Esophagus squamous epithelium (tissue), 5 donors: ENCODE results near the gene PRKN. TPM values are rescaled to one million over a fixed set of nuclear protein-coding genes. Genes with fewer than 3 reads are reported as not detected.

Experiments used
- DNase-seq: peaks from one replicate; lab custom pipeline; 2025; lab: John Stamatoyannopoulos, UW
- H3K27ac ChIP-seq, 4 donors: fragments of 200-600 bp; sonication (generic); one replicate each; pipeline ENCODE4 v1.5.1; 2016 to 2019; ENCODE audit warnings: mild to moderate bottlenecking in 1 of 4
- H3K27me3 ChIP-seq, 4 donors: fragments of 200-600 bp; sonication (generic); 1 replicate in 3 of 4; 2 replicates in 1 of 4; pipeline versions ENCODE4 v1.5.1 to v1.6.0; 2017 to 2021; ENCODE audit warnings: antibody characterized with exemption in 1 of 4
- H3K36me3 ChIP-seq, 3 donors: fragments of 200-600 bp; sonication (generic); one replicate each; pipeline ENCODE4 v1.5.1; 2016 to 2019
- H3K4me1 ChIP-seq, 3 donors: fragments of 200-600 bp; sonication (generic); one replicate each; pipeline ENCODE4 v1.5.1; 2017 to 2019
- H3K4me3 ChIP-seq, 4 donors: fragments of 200-600 bp; sonication (generic); 1 replicate in 3 of 4; 2 replicates in 1 of 4; pipeline ENCODE4 v1.5.1; 2016 to 2019; ENCODE audit warnings: mild to moderate bottlenecking in 2 of 4, moderate library complexity in 1 of 4
- H3K9me3 ChIP-seq, 3 donors: fragments of 200-600 bp; sonication (generic); one replicate each; pipeline ENCODE4 v1.5.1; 2016 to 2019
- CTCF ChIP-seq, 6 experiments: fragments of 450-650 bp in 4 of 6; fragments of 200-600 bp in 2 of 6; sonication (generic) in 2 of 6; IDR thresholded peaks; one replicate each; pipeline ENCODE4 v1.5.1; 2016 to 2019; ENCODE audit warnings: antibody characterized with exemption in 6 of 6, mild to moderate bottlenecking in 4 of 6, moderate library complexity in 4 of 6
- POLR2A ChIP-seq, 4 donors: fragments of 450-650 bp; IDR thresholded peaks; one replicate each; pipeline ENCODE4 v1.6.1; 2017; ENCODE audit warnings: antibody characterized with exemption in 4 of 4, mild to moderate bottlenecking in 4 of 4, moderate library complexity in 3 of 4
- WGBS, 2 donors: methylation state at CpG; one replicate each; pipeline ENCODE4 v1.1.5; 2018; 5-methylcytosine and 5-hydroxymethylcytosine counted together
- intact Hi-C: fragments of 100-400 bp; cut with DNase I; formaldehyde crosslinking; loops from one replicate; pipeline ENCODE4 v1.15.0; 2022
- total RNA-seq, 4 donors: library from RNA; depleted of rRNA; stranded (reverse); fragments of >200 nt; gene quantifications; one replicate each; pipeline ENCODE4 v1.1.0, GENCODE V29; 2016
- donor health status: DM: yes; HTN: yes; CAD: no.

The PRKN gene
- total RNA-seq, 4 donors from 2014 or later = 0.70 to 5.5 (median 2.2) TPM

- Histone ChIP-seq H3K4me3 (no peak overlapping the region), H3K27me3 (no peaks in the 10 kb centered on the region), H3K9me3 (no peaks in the 10 kb centered on the region), H3K36me3 (no peaks in the 10 kb centered on the region), H3K4me1 (no peaks in the 10 kb centered on the region), H3K27ac (no peak overlapping the region)
- no peak for DNase-seq
- WGBS, 2 donors = 89 to 97% methylated on average over 9 of the region's 9 CpGs
- intact Hi-C loops = no loop called here
- TF ChIP-seq CTCF (IDR thresholded peaks at IDR 0.05) (no peak), POLR2A (IDR thresholded peaks at IDR 0.05) (no peak)
Measured at GRCh38 chr6:162467679-162468078, 259.9 kb downstream of the PRKN start.

- no peak for DNase-seq
- no peak overlapping the region for H3K4me3 ChIP-seq
- 17 to 38% methylated on average over 1 of the region's 1 CpG for WGBS, 2 donors
- no peak for TF ChIP-seq CTCF (IDR thresholded peaks at IDR 0.05)
- no peak for TF ChIP-seq POLR2A (IDR thresholded peaks at IDR 0.05)
- H3K27ac ChIP-seq = no peak overlapping the region
- no peaks in the 10 kb centered on the region for H3K36me3 ChIP-seq
- no peaks in the 10 kb centered on the region for H3K27me3 ChIP-seq
- no peaks in the 10 kb centered on the region for H3K9me3 ChIP-seq
- H3K4me1 ChIP-seq = no peaks in the 10 kb centered on the region
- intact Hi-C loops = no loop called here
Measured at GRCh38 chr6:162463576-162463975, 264.0 kb downstream of the PRKN start.

GRCh38 chr6:162459985-162460384 is 267.6 kb downstream of the PRKN start:
- TF ChIP-seq POLR2A (IDR thresholded peaks at IDR 0.05) (no peak), CTCF (IDR thresholded peaks at IDR 0.05) (no peak)
- Histone ChIP-seq H3K27ac (no peak overlapping the region), H3K27me3 (no peaks in the 10 kb centered on the region), H3K4me1 (no peaks in the 10 kb centered on the region), H3K4me3 (no peak overlapping the region), H3K36me3 (no peaks in the 10 kb centered on the region), H3K9me3 (no peaks in the 10 kb centered on the region)
- no peak for DNase-seq
- intact Hi-C loops = no loop called here

- intact Hi-C loops = no loop called here
- WGBS, 2 donors = 69 to 79% methylated on average over 7 to 9 of the region's 9 CpGs
- H3K27me3 ChIP-seq = no peaks in the 10 kb centered on the region
Measured at GRCh38 chr6:162450358-162450757, 277.2 kb downstream of the PRKN start.

GRCh38 chr6:162448294-162448693 is 279.3 kb downstream of the PRKN start:
- TF ChIP-seq CTCF (IDR thresholded peaks at IDR 0.05) = no peak
- TF ChIP-seq POLR2A (IDR thresholded peaks at IDR 0.05) = no peak
- WGBS, 2 donors = 65 to 90% methylated on average over 3 of the region's 3 CpGs
- H3K27ac ChIP-seq = no peak overlapping the region
- no peaks in the 10 kb centered on the region for H3K36me3 ChIP-seq
- H3K4me1 ChIP-seq = no peaks in the 10 kb centered on the region
- no peak overlapping the region for H3K4me3 ChIP-seq
- H3K27me3 ChIP-seq = no peaks in the 10 kb centered on the region
- intact Hi-C loops = no loop called here
- no peaks in the 10 kb centered on the region for H3K9me3 ChIP-seq
- DNase-seq = no peak

More at GRCh38 chr6:162450358-162450757, 277.2 kb downstream of the PRKN start:
- Histone ChIP-seq H3K4me1 (no peaks in the 10 kb centered on the region), H3K4me3 (no peak overlapping the region), H3K9me3 (no peaks in the 10 kb centered on the region), H3K36me3 (no peaks in the 10 kb centered on the region), H3K27ac (no peak overlapping the region)
- TF ChIP-seq POLR2A (IDR thresholded peaks at IDR 0.05) (no peak), CTCF (IDR thresholded peaks at IDR 0.05) (no peak)
- no peak for DNase-seq
